Jurkat, Clone E6-1 (cell line): ENCODE measurements around the gene TSHZ2.

Experiments used
- DNase-seq: peaks from one replicate; pipeline ENCODE4 v3.0.0-alpha.2; 2011; ENCODE audit warnings: low read depth, low spot score
- H3K4me3 ChIP-seq: 2 replicates; pipeline ENCODE4 v1.5.1; 2011; ENCODE audit warnings: mild to moderate bottlenecking, low read length, control low read depth, moderate library complexity

Gene TSHZ2

DNA sequence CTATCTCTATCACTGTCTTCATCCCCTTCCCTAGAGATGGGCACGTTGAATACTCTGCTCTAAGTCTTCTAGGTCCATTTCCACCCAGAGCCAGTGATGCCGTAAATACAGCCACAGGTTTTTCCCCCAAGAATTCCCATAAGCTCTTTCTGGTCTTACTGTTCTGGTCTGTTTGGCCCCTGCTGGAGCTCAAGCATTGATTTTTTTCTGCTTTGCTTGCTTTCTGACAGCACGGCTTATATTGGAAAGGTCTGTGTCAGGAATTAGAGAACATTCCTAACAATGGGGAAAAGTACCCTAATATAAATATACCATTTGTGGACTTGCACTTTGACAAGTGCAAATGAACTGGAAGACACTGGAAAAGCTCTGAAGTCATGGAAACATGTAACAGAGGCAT lies 302.6 kb downstream of the TSHZ2 start:
- H3K4me3 ChIP-seq, result no peak overlapping the region
- no peak for DNase-seq

DNA sequence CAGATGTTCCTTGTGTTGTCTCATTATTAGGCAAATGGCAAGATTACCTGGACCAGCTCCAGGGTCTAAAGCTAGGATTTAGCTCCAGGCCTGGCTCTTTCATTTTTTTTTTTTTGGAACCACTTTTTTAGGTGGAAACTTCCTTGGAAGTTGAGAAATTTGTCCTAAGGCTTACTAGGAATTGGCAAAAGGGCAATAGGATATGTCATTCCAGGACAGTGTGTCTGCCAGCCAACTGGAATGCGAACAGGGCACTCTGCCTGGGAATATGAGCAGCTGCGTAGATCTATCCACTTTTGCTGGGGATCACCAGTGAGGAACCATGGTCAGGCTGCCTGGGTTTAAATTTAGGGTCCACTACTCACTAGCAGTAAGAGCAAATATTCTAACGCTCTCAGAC lies 304.0 kb downstream of the TSHZ2 start:
- DNase-seq, result no peak
- no peak overlapping the region for H3K4me3 ChIP-seq

DNA sequence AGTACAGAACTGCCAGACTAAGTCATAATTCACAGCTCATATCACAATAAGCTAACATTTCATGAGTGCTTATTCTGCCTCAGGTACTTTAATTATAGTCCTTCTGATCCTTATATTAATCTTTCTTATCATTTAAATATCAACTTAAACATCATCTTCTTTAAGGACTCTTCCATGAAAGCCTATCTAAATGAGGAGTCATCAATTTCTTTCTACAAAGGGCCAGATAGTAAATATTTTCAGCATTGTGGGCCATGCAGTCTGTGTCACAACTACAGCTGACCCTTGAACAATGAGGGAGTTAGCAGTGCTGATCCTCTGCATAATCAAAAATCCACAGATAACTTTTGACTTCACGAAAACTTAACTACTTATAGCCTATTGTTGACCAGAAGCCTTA lies 306.4 kb downstream of the TSHZ2 start:
- no peak overlapping the region for H3K4me3 ChIP-seq
- DNase-seq, result no peak

DNA sequence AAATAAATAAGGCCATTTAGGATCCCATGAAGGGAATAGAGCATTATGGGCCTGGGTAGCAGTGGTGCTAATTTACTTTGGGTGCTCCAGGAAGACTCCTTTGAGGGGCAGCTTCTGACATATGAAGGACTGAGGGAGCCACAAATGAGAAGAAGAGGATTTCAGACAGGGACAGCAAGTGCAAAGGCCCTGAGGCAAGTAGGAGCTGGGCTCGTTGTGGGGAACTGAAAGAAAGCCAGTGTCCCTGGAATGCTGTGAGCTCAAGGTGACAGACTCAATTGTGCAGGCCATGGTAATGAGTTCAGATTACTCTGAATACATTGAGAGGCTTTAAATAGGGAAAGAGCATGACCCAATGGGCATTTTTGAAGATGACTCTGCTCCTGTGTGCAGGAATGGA lies 307.6 kb downstream of the TSHZ2 start:
- no peak overlapping the region for H3K4me3 ChIP-seq
- no peak for DNase-seq

DNA sequence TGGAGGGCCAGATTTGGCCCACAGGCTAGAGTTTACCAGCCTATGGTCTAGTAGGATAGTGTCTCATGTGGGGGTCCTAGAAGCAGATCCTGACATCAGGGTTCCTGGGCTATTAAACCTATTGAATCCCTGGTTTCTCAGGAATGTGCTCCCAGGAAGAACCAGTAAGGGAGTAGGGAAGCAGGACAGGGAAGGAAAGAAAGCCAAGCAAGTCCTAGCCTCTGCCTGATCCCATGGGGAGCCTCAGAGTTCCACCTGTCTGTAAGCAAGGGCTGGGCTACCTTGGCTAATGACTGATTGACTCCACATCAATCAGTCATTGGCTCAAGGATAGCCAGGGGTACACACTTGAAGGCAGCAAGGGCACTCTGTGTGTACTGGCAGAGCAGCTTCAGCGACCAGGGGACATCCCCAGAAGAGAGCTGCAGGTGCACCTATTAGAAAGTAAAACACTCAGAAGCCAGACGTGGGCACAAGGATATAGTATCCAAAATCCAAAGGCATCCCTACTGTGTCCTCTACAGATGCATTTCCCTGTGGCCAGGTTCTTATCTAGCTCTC lies 309.5 kb downstream of the TSHZ2 start:
- no peak for DNase-seq
- H3K4me3 ChIP-seq, result no peak overlapping the region

DNA sequence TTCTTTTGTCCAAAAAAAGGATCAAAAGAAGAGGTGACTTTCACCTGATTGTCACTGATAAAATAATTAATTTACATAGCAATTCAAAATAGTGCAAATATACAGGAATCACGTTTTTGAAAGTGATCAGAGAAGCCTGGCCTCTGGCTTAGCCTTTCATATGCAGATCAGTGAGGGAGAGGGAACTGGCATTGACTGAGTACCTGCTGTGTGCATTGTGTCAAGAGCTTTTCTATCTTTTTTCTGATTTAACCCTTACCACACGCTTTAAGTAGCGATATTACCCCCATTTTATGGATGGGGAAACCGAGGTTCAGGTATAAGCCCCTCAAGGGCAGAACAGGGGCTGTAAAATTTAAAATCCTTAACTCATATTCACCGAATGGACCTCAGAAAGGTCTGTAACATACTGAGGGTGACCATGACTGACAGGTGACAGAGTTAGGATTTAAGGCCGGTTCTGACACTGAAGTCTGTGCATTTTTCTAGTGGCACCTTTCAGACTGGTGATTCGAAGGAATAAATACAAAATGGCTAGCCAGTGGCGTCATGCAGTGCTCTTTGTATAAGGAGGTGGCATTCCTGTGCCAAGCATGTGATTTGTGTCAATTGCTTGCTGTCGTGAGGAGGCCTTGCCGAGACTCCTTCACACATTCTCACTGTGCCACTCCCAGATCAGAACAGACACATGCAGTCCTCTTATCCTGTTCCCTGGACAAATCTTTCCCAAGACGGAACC lies 310.2 kb downstream of the TSHZ2 start:
- no peak for DNase-seq
- H3K4me3 ChIP-seq, result no peak overlapping the region

DNA sequence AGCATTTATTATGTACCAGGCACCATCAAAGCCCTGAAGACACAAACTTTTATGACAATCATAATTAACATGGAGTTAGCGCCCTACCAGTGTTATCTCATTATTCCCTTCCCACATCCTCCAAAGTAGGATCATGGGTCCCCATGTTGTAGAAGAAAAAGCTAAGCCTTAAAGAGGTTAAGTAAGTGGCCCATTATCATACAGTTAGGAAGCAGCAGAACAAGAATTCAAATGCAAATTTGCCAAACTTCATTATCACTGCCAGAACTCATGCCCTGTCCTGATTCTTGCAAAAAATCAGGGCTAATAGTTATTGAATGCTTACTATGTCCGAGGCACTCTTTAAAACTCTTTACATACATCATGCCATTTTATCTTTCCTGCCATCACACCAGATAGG lies 310.9 kb downstream of the TSHZ2 start:
- H3K4me3 ChIP-seq, result no peak overlapping the region
- no peak for DNase-seq

DNA sequence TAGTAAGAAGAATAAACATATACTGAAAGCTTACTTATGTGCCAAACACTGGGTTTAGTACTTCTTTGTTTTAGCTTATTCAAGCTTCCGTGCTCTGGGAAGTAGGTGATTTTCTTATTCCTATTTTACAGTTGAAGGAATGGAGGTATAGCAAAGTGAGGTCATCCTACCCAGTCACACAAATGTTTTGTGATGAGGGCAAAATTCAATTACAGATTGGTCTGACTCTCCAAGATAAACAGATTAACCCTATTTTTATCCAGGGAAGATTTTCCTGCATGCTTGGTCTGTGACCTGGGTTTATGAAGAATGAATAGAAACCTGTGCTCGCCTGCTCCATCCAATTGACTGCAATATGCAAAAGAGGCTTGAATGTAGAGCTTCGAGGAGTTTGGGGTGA lies 311.4 kb downstream of the TSHZ2 start:
- DNase-seq, result no peak
- H3K4me3 ChIP-seq, result no peak overlapping the region

DNA sequence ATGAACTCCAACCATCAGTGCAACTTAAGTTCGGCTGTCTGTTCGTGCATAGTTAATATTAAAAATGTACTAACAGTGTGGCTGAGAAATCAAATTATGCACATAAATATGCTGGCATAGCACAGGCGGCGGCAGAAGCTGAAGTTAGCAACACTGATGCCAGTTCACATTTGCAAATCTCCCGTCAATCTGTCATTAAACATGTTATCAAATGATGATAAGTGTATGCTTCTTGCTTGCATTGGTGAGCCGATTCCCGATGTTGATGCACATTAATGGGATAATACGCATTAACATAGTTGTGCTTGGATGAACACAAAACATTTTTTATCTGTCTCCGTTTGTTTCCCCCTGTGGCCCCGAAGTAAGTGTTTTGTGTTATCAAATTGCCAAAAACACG lies 312.1 kb downstream of the TSHZ2 start:
- DNase-seq, result no peak

DNA sequence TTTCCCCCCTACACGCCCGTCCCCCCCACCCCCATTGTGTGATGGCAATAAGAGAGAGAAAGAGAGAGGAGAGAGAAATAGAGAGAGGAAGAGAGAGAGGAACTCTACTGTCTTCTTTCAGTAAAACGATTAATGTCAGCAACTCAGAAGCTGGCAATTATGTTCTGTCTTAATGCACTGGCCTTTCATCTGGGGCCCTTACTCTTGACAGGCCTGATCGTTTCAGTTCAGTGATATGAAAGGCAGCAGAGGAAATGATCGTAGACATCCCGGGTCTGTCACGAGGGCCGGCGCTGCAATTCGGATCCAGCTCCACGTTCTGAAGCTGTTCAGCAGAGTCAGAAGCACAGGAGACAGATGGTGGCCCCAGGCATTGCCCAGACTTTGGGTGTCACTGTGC lies 312.5 kb downstream of the TSHZ2 start:
- no peak overlapping the region for H3K4me3 ChIP-seq
- DNase-seq, result no peak

More for the DNA sequence above, 312.1 kb downstream of the TSHZ2 start:
- no peak overlapping the region for H3K4me3 ChIP-seq

DNA sequence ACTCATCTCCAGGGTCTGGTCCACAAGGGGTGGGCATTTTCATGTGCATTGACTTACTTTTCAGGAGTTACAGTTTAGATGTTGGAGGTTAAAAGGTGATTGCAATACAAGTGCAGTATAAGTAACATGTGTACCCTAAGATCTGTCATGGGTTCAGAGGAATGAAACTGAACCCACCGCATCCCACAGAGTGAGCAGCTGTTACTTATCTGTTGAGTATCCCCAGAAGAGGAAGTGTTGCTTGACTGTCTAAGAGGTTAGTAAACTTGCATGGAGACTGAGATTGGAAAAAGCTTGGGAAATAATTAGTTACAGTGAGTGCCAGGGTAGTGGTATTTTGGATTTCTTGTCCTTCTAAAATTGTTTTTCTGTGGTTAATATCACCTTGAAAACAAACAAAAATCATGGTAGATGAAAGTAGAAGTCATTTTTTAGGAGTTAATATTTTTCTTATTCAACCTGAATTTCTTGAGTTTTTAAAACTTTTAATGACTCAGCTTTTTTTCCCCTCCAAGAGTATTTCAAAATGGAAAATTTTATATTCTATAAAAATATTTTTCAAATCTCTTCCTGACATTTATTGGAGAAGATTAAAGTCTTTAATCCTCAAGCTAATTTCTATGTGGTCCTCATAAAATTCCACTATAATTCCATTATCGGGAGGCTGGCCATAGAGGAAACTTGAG lies 315.3 kb downstream of the TSHZ2 start:
- no peak for DNase-seq

DNA sequence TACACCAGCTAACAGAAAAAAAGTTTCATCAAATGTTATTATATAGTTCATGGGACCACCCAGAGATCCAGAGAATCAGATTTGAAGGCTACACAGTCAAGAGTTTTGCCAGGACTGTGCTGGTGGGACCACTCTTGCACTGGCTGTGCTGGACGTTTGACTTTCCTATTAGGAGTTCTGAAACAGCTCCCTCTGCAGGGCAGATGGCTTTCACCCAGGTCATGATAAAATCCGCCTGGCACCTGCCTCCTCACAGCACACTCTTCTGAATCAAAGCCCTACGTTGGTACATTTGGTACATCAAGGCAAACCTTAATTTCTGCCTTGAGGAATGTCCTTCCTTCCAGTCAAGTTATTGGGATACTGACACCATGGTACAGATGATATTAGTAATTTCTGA lies 319.4 kb downstream of the TSHZ2 start:
- no peak overlapping the region for H3K4me3 ChIP-seq
- DNase-seq, result no peak

More for the DNA sequence above, 315.3 kb downstream of the TSHZ2 start:
- H3K4me3 ChIP-seq, result no peak overlapping the region

DNA sequence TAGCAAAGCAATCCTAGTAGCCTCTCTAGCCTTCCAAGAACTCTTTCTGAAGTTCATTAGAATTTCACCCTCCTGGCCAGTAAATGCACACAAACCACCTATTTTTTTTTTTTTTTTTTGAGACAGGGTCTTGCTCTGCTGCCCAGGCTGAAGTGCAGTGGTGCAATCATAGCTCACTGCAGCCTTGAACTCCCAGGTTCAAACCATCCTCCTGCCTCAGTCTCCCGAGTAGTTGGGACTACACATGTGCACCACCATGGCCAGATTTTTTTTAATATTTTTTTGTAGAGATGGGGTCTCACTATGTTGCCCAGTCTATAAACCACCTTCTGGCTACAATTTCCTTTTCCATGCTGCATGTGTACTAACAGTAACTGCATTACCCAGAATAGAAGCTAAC lies 320.2 kb downstream of the TSHZ2 start:
- no peak overlapping the region for H3K4me3 ChIP-seq
- no peak for DNase-seq

DNA sequence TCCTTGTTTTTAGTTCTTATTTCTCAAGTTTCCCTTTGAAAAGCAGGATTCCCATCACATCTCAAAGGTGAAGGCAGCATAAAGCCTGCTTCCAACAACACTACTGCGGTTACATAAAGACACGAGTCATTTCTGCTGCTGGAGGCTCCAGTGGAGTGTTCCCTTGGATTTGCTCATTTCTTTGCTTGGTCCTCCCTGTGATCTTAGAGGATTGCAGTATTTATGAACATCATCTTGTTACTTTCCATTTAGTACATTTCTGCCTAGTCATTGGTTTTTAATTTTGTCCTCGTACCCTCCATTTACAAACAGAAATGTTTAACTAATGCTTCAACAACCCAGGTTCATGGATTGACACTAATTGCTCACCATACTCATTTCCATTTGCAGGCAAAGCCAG lies 322.6 kb downstream of the TSHZ2 start:
- H3K4me3 ChIP-seq, result no peak overlapping the region
- DNase-seq, result no peak

DNA sequence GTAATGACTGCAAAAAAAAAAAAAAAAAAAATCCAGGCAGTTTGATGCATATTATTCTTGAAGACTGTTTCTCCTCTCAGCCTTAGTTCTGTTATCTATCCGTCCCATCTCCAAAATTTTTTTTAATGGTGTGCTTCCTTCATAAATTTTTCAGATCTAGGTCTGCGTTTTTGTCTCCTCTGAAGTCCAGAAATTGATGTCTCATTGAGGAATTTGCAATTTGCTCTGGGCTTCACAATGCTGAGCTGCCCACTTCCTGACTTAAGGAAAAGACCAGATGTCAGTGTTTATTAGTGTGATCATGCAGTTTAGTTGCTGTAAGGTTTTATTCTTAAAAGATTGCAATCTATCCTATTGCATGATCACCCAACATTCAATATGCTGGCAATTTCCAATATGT lies 323.9 kb downstream of the TSHZ2 start:
- no peak overlapping the region for H3K4me3 ChIP-seq

DNA sequence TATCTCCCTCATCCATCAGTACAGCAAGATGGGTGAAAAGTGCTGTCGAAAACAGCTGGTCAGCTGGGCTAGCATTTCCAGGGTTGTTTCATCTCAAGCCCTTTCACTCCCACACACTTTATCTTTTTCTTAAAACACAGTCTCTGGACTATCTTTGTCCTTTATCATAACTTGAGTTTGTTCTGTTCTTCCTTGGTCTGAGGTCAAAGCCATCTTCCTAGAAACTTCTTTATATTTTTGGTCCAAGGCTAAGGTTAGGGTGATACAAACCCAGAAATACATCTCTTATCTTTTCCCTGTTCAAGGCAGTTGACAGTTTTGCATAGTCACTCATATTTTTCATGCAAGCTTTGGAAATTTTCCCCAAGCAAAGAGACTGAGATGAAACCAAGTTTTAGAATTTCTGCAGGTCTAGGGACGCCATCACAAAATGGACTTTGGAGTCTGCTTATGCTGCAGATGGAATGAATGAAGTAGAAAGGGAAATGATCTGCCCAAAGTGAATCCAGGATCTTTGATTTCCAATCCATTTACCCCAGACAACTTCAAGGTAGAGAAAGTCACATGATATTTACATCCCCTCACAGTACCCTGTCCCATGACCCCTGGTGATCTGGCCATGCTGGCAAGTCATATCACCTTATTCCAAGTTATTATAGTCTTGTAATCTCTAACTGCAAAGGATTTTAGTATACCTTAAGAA lies 324.4 kb downstream of the TSHZ2 start:
- no peak overlapping the region for H3K4me3 ChIP-seq
- no peak for DNase-seq

More for the DNA sequence above, 323.9 kb downstream of the TSHZ2 start:
- no peak for DNase-seq

DNA sequence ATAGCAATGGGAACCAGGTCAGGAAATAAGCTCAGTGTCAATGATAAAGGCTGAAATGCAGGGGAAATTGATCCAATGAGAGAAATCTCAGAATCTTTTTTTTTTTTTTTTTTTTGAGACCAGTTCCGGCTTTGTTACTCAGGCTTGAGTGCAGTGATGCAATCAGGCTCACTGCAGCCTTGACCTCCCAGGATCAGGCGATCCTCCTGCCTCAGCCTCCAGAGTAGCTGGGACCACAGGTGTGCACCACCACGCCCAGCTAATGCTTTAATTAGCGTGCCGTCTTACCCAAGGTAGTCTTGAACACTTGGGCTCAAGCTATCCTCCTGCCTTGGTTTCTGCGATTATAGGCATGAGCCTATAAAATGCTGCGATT lies 325.0 kb downstream of the TSHZ2 start:
- no peak for DNase-seq

DNA sequence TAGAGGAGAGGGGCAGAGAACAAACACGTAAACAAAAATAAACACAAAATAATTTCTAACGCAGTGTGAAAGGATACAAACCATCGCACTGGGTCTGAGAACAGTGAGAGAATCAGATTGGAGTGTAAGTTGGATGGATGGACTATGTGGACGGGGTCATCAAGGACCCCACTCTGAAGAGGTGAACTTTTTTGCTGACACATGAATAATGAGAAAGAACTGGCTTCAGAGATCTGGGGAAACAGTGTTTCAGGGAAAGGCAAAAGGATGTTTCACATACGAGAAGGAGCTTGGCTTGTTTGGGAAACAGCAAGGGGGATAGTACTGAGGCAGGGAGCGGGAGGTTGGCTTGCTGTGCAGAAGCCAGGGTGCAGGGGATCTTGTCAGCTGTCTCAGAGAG lies 326.1 kb downstream of the TSHZ2 start:
- H3K4me3 ChIP-seq, result no peak overlapping the region
- DNase-seq, result no peak

More for the DNA sequence above, 325.0 kb downstream of the TSHZ2 start:
- H3K4me3 ChIP-seq, result no peak overlapping the region

DNA sequence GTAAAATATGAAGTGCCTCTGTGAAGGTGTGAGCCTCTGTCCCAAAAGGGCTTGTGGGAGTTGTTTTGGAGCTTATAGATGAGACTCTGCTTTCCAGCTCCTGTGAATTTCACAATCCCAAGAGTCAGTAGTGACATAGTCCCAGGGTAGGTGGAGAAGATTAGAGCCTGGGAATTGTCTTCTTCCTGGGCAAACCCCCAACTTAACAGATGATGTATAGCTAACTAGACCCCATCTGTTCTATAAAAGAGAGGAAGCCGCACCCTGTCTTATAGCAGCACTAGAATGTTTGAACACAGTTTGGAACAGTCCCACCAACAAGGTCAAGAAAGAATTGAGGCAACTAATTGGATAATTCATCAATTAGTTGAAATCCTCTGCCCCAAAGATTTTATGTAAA lies 326.8 kb downstream of the TSHZ2 start:
- no peak for DNase-seq
- no peak overlapping the region for H3K4me3 ChIP-seq

DNA sequence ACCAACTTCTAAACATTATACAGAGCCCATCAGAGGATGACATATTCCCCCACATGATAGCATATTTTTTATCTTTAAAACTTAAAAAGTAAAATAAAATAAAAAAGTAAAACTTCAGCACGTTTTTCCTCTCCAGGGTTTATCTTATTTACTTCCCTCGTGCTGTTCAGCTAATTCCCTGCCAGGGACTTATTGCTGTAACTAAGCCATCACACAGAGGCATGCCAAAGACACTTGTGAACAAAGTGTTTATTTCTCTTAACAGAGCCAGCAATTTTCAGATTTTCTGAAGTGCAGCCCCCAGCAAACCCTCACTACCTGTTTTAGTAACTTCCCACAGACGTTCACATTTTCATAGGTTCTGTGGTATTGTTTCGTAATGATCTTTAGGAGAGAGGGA lies 327.7 kb downstream of the TSHZ2 start:
- DNase-seq, result no peak
- H3K4me3 ChIP-seq, result no peak overlapping the region
